Panc1 (cell line): ENCODE data around the gene VWA3B.

Experiments
- CTCF ChIP-seq: fragments of 450-650 bp; IDR thresholded peaks from 2 replicates; pipeline ENCODE4 v1.5.1; 2017; ENCODE audit warnings: mild to moderate bottlenecking
- SIN3A ChIP-seq: IDR thresholded peaks from 2 replicates; pipeline ENCODE4 v1.6.1; 2012; ENCODE audit warnings: low read depth, mild to moderate bottlenecking, low read length, moderate library complexity, borderline replicate concordance; ENCODE audit not compliant: insufficient read depth

GRCh38 chr2:98158305-98158704, 71.3 kb downstream of the VWA3B start:
- TF ChIP-seq SIN3A = no peak
- TF ChIP-seq CTCF = no peak
